Mesothelial cell of epicardium (in vitro differentiated cells): ENCODE measurements around the gene NOP10. TPM values are rescaled to one million over a fixed set of nuclear protein-coding genes. Genes with fewer than 3 reads are reported as not detected.
"Not testable (repeated sequence)": the region's sequence is repeated elsewhere in the genome, so short reads cannot be mapped to it uniquely, and the experiment has no call there.

Source experiments
- DNase-seq, 2 experiments: peaks; one replicate each; pipeline ENCODE4 v3.0.0; 2021; ENCODE audit warnings: low spot score in 2 of 2; ENCODE audit not compliant: unreplicated experiment in 2 of 2
- H3K27ac Mint-ChIP-seq: 2 replicates; pipeline ENCODE4 v1.8.0; 2021; ENCODE audit warnings: mixed read lengths
- H3K27me3 Mint-ChIP-seq: 2 replicates; pipeline ENCODE4 v1.8.0; 2021; ENCODE audit warnings: low read depth, mixed read lengths
- H3K36me3 Mint-ChIP-seq: 2 replicates; pipeline ENCODE4 v1.8.0; 2021; ENCODE audit warnings: mixed read lengths
- H3K4me1 Mint-ChIP-seq: 2 replicates; pipeline ENCODE4 v1.8.0; 2021; ENCODE audit warnings: mixed read lengths
- H3K4me3 Mint-ChIP-seq: 2 replicates; pipeline ENCODE4 v1.8.0; 2021; ENCODE audit warnings: mild to moderate bottlenecking, moderate library complexity, mixed read lengths
- H3K9me3 Mint-ChIP-seq: 2 replicates; pipeline ENCODE4 v1.8.0; 2021; ENCODE audit warnings: mixed read lengths
- CTCF ChIP-seq: fragments of 200-600 bp; sonication (generic); IDR thresholded peaks from one replicate; pipeline ENCODE4 v1.5.0; 2021; ENCODE audit warnings: antibody characterized with exemption; ENCODE audit not compliant: unreplicated experiment
- total RNA-seq: library from RNA; stranded (reverse); gene quantifications from 3 replicates; pipeline ENCODE4 v1.2.1, GENCODE V29; 2021

The NOP10 gene
- total RNA-seq, result 88.9 to 95.9 TPM (median 94.6 TPM) in 3 replicates

- Mint-ChIP-seq H3K27ac (peak within 1 kb of the TSS; percentile 85), H3K27me3 (no peaks in the 10 kb centered on the region), H3K4me3 (no peak within 1 kb of the TSS), H3K4me1 (peaks cover 17% of the 10 kb centered on the region), H3K9me3 (no peaks in the 10 kb centered on the region), H3K36me3 (peaks cover 10% of the 10 kb centered on the region)
- peak; percentile 77 to 93 for DNase-seq
- peak; percentile 94 for TF ChIP-seq CTCF
Measured at GRCh38 chr15:34342737-34343575, at the start of gene NOP10, which contains the start of gene NUTM1. TSS of gene NOP10 (minus strand) at chr15:34343136. CDS start at chr15:34343073, 63 bp downstream. TSS of gene NUTM1 (plus strand) at chr15:34343315. CDS start at chr15:34343697, 382 bp downstream.

- H3K27ac Mint-ChIP-seq, H3K4me1 Mint-ChIP-seq, H3K4me3 Mint-ChIP-seq, H3K36me3 Mint-ChIP-seq, H3K27me3 Mint-ChIP-seq, DNase-seq, H3K9me3 Mint-ChIP-seq: not testable (repeated sequence)
Measured at GRCh38 chr15:34389594-34390086, 46.7 kb upstream of the NOP10 start.

GRCh38 chr15:34381829-34382521, 39.0 kb upstream of the NOP10 start:
- H3K27me3 Mint-ChIP-seq, H3K9me3 Mint-ChIP-seq, H3K4me3 Mint-ChIP-seq, H3K4me1 Mint-ChIP-seq, H3K27ac Mint-ChIP-seq, DNase-seq, H3K36me3 Mint-ChIP-seq: not testable (repeated sequence)

GRCh38 chr15:34380491-34380890, 37.6 kb upstream of the NOP10 start:
- peaks cover 16% of the 10 kb centered on the region for H3K9me3 Mint-ChIP-seq
- not testable (repeated sequence) for H3K27ac Mint-ChIP-seq, H3K4me1 Mint-ChIP-seq, H3K4me3 Mint-ChIP-seq, H3K36me3 Mint-ChIP-seq, H3K27me3 Mint-ChIP-seq, DNase-seq

GRCh38 chr15:34376856-34377255, 33.9 kb upstream of the NOP10 start:
- Mint-ChIP-seq H3K27me3 (no peaks in the 10 kb centered on the region), H3K4me3 (no peak overlapping the region), H3K9me3 (peaks cover 21% of the 10 kb centered on the region), H3K36me3 (peaks cover 10% of the 10 kb centered on the region), H3K27ac (no peak overlapping the region), H3K4me1 (peaks cover 2% of the 10 kb centered on the region)
- no peak for TF ChIP-seq CTCF
- DNase-seq, result no peak

- not testable (repeated sequence) for H3K27me3 Mint-ChIP-seq, H3K27ac Mint-ChIP-seq, H3K4me3 Mint-ChIP-seq, H3K36me3 Mint-ChIP-seq, H3K4me1 Mint-ChIP-seq, DNase-seq
- H3K9me3 Mint-ChIP-seq, result peaks cover 26% of the 10 kb centered on the region
Measured at GRCh38 chr15:34375541-34375940, 32.6 kb upstream of the NOP10 start.

GRCh38 chr15:34374816-34375215, 31.9 kb upstream of the NOP10 start:
- Mint-ChIP-seq H3K4me3 (no peak overlapping the region), H3K9me3 (peaks cover 26% of the 10 kb centered on the region), H3K4me1 (peaks cover 11% of the 10 kb centered on the region), H3K27ac (no peak overlapping the region), H3K27me3 (no peaks in the 10 kb centered on the region), H3K36me3 (peaks cover 10% of the 10 kb centered on the region)
- no peak for TF ChIP-seq CTCF
- no peak for DNase-seq
